GM23338 (cell line): ENCODE measurements around the gene DUSP8.

Experiments
- CTCF ChIP-seq, 2 experiments: fragments of 200-600 bp in 1 of 2; sonication (generic) in 1 of 2; conservative IDR thresholded peaks; 2 replicates each; pipeline versions ENCODE4 v1.5.1 to v1.6.1; 2016 to 2017; ENCODE audit warnings: antibody characterized with exemption in 2 of 2, low read depth in 2 of 2, mild to moderate bottlenecking in 2 of 2, moderate library complexity in 1 of 2
- POLR2AphosphoS5 ChIP-seq: IDR thresholded peaks from 2 replicates; pipeline ENCODE4 v1.6.1; 2016; ENCODE audit warnings: antibody characterized with exemption, low read depth

DNA sequence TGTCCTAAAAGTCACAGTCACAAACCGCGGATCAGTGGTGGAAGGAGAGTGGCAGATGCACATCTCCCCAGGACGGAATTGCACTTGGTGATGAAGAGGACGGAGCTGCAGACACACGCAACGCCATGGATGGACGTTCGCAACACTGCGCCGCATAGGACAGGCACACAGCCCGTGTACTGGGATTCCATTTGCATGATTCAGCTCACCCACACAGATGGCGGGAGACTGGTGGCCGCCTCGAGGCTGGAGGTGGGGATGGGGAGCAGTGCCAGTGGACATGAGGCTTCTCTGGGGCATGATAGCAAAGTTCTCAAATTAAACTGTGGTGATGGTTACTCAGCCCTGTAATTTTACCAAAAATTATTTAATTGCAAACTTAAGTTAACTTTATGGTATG lies 37.4 kb downstream of the DUSP8 start:
- no peak for TF ChIP-seq CTCF (conservative IDR thresholded peaks at IDR 0.05; ENCODE audit: low read depth in 2 of 2)
- no peak for TF ChIP-seq POLR2AphosphoS5
